ENCODE data around the gene ARHGAP25. TPM values are rescaled to one million over a fixed set of nuclear protein-coding genes. Genes with fewer than 3 reads are reported as not detected.

ARHGAP25 gene
- total RNA-seq, 1 donor = under 0.01 TPM

DNA sequence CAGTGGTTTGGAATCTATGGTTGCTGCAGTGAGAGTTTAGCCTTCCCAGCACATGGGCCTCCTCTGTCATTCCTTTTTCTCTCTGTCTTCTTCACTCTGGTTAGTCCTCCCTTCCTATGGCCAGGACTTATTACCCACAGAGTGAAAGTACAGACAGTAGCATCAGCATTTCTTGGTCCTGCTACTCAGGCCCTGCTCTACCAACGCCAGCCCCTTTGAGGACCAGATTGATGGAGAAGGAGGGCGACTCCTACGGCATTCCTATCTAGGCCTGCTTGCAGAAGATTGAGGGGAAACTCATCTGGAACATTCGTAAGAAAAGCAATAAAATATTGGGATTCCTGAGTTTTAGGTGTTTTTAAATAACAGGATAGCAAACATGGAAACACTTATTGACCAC lies 93.1 kb downstream of the ARHGAP25 start:
- Histone ChIP-seq H2AFZ (ENCODE audit: low read length) (no peak overlapping the region), H3K79me2 (ENCODE audit: insufficient read depth, low read length) (no peaks in the 10 kb centered on the region), H3K4me3 (ENCODE audit: insufficient read depth, low read length) (no peak overlapping the region), H4K20me1 (ENCODE audit: insufficient read depth, low read length) (no peaks in the 10 kb centered on the region), H3K27ac (ENCODE audit: low read depth, low read length) (no peak overlapping the region), H3K9me3 (ENCODE audit: low read depth, low read length) (no peaks in the 10 kb centered on the region), H3K4me1 (ENCODE audit: insufficient read depth, low read length) (peaks cover 36% of the 10 kb centered on the region), H3K36me3 (ENCODE audit: insufficient read depth, low read length) (no peaks in the 10 kb centered on the region), H3K4me2 (ENCODE audit: insufficient read depth, low read length) (no peak overlapping the region), H3K27me3 (ENCODE audit: insufficient read depth, low read length) (no peaks in the 10 kb centered on the region)
- DNase-seq (ENCODE audit: insufficient read length, low spot score, missing footprints) = no peak
- TF ChIP-seq, protein P1, sequence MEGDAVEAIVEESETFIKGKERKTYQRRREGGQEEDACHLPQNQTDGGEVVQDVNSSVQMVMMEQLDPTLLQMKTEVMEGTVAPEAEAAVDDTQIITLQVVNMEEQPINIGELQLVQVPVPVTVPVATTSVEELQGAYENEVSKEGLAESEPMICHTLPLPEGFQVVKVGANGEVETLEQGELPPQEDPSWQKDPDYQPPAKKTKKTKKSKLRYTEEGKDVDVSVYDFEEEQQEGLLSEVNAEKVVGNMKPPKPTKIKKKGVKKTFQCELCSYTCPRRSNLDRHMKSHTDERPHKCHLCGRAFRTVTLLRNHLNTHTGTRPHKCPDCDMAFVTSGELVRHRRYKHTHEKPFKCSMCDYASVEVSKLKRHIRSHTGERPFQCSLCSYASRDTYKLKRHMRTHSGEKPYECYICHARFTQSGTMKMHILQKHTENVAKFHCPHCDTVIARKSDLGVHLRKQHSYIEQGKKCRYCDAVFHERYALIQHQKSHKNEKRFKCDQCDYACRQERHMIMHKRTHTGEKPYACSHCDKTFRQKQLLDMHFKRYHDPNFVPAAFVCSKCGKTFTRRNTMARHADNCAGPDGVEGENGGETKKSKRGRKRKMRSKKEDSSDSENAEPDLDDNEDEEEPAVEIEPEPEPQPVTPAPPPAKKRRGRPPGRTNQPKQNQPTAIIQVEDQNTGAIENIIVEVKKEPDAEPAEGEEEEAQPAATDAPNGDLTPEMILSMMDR (IDR thresholded peaks at IDR 0.05; ENCODE audit: extremely low read depth, low read depth, low read length) = no peak

DNA sequence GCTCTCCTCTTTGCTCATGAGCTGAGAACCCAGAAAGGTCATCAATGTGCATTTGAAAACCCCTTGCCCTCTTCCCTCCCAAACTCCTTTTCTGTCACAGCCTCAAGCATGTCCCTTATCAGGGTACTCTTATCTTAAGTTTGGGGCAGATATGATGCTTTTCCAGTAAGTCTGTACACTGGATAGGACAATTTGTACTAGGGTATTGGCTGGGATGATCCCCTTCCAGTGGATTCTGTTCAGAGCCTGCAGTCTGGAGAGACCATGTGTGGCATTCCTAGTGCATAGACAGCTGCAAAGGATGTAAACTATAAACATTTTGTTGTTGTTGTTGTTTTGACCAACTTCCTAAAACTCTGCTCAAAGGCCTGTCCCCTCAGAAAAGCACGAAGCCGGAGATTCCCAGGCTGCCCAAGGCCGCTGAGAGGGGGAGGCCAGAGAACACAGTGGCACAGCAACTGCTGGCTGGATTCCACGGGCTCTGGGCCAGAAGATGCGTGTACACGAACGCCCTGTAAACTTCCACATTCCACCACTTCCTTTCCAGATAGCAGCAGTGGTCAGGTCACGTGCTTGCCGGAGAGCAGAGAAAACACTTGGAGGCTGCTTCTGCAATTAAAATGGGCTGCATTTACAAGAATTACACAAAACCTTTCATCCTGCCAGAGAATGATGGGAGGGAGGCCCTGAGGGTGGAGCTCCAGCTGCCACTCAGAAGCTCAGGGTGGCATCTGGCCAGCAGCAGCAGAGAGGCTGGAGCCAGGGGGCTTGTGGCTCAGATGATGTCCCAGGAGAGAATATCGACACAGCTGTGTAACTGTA lies 94.5 kb downstream of the ARHGAP25 start:
- peak overlapping the region; percentile 13 for H3K27ac ChIP-seq (ENCODE audit: low read depth, low read length)
- peak overlapping the region; percentile 57 for H3K4me2 ChIP-seq (ENCODE audit: insufficient read depth, low read length)
- no peaks in the 10 kb centered on the region for H3K27me3 ChIP-seq (ENCODE audit: insufficient read depth, low read length)
- no peaks in the 10 kb centered on the region for H3K79me2 ChIP-seq (ENCODE audit: insufficient read depth, low read length)
- H3K4me1 ChIP-seq (ENCODE audit: insufficient read depth, low read length) = peaks cover 39% of the 10 kb centered on the region
- peak overlapping the region; percentile 9 for H3K4me3 ChIP-seq (ENCODE audit: insufficient read depth, low read length)
- TF ChIP-seq, protein P1 (IDR thresholded peaks at IDR 0.05; ENCODE audit: extremely low read depth, low read depth, low read length) = no peak
- peak; percentile 92 for DNase-seq (ENCODE audit: insufficient read length, low spot score, missing footprints)
- H3K9me3 ChIP-seq (ENCODE audit: low read depth, low read length) = no peaks in the 10 kb centered on the region
- H3K36me3 ChIP-seq (ENCODE audit: insufficient read depth, low read length) = no peaks in the 10 kb centered on the region
- H2AFZ ChIP-seq (ENCODE audit: low read length) = no peak overlapping the region
- no peaks in the 10 kb centered on the region for H4K20me1 ChIP-seq (ENCODE audit: insufficient read depth, low read length)

DNA sequence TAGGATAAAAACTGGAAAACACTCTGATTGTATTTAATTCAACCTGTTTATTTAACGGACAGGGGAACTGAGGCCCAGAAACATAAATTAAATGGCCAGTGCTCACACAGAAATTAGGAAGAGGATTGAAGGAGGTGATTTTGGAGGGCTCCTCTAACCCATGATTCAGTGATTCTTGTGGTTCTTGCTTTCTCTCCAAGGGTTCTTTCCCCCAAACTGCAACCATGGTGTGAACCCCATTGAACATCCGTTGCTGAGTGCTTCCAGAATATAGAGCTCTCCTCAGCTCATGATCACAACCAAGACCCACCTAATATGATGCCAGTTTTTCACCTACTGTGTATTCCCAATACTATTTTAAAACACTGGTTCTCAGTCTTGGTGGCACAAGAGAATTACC lies 95.1 kb downstream of the ARHGAP25 start:
- H2AFZ ChIP-seq (ENCODE audit: low read length) = no peak overlapping the region
- H3K9me3 ChIP-seq (ENCODE audit: low read depth, low read length) = no peaks in the 10 kb centered on the region
- no peaks in the 10 kb centered on the region for H3K36me3 ChIP-seq (ENCODE audit: insufficient read depth, low read length)
- peaks cover 37% of the 10 kb centered on the region for H3K4me1 ChIP-seq (ENCODE audit: insufficient read depth, low read length)
- TF ChIP-seq, protein P1 (IDR thresholded peaks at IDR 0.05; ENCODE audit: extremely low read depth, low read depth, low read length) = no peak
- H3K4me3 ChIP-seq (ENCODE audit: insufficient read depth, low read length) = peak overlapping the region; percentile 9
- H3K27ac ChIP-seq (ENCODE audit: low read depth, low read length) = peak overlapping the region; percentile 12
- H3K79me2 ChIP-seq (ENCODE audit: insufficient read depth, low read length) = no peaks in the 10 kb centered on the region
- H4K20me1 ChIP-seq (ENCODE audit: insufficient read depth, low read length) = no peaks in the 10 kb centered on the region
- H3K27me3 ChIP-seq (ENCODE audit: insufficient read depth, low read length) = no peaks in the 10 kb centered on the region
- peak overlapping the region; percentile 57 for H3K4me2 ChIP-seq (ENCODE audit: insufficient read depth, low read length)
- no peak for DNase-seq (ENCODE audit: insufficient read length, low spot score, missing footprints)

DNA sequence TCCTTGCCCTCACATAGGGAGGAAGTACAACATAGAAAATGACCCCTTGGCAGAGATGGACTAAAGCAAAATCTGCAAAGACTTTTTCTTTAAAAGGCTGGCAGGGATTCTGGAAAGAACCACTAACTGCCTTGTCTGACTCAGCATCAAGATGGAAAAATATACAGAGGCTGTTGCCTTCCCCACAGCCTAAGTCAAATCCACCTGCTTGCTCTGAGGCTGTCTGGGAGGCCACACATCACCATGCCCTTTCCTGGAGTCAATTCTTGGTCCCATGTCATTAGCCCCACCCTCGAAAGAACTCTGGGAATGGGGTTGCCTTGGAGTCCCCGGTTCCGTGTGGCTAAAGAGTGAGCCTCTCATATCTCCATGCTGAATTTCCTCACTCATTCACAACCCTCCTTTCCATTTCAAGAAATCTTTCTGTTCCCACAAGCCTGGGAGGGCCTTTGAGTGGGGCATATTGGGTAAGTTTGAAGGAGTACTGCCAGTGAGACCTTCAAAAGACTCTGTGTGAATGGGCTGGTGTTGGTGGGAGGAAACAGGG lies 97.1 kb downstream of the ARHGAP25 start:
- H4K20me1 ChIP-seq (ENCODE audit: insufficient read depth, low read length) = no peaks in the 10 kb centered on the region
- peak overlapping the region; percentile 19 for H3K4me3 ChIP-seq (ENCODE audit: insufficient read depth, low read length)
- H3K79me2 ChIP-seq (ENCODE audit: insufficient read depth, low read length) = no peaks in the 10 kb centered on the region
- no peaks in the 10 kb centered on the region for H3K27me3 ChIP-seq (ENCODE audit: insufficient read depth, low read length)
- peak; percentile 84 for DNase-seq (ENCODE audit: insufficient read length, low spot score, missing footprints)
- no peaks in the 10 kb centered on the region for H3K36me3 ChIP-seq (ENCODE audit: insufficient read depth, low read length)
- peaks cover 32% of the 10 kb centered on the region for H3K4me1 ChIP-seq (ENCODE audit: insufficient read depth, low read length)
- peak overlapping the region; percentile 76 for H3K27ac ChIP-seq (ENCODE audit: low read depth, low read length)
- no peaks in the 10 kb centered on the region for H3K9me3 ChIP-seq (ENCODE audit: low read depth, low read length)
- peak overlapping the region; percentile 58 for H3K4me2 ChIP-seq (ENCODE audit: insufficient read depth, low read length)
- TF ChIP-seq, protein P1 (IDR thresholded peaks at IDR 0.05; ENCODE audit: extremely low read depth, low read depth, low read length) = no peak
- peak overlapping the region; percentile 81 for H2AFZ ChIP-seq (ENCODE audit: low read length)

Data from osteoblast (primary cell).